Karpas-422 (cell line): ENCODE results near the gene RAI14. TPM values are rescaled to one million over a fixed set of nuclear protein-coding genes. Genes with fewer than 3 reads are reported as not detected.

ENCODE experiments used
- DNase-seq: peaks from one replicate; pipeline ENCODE4 v3.0.0-alpha.2; 2015
- H2AFZ ChIP-seq: fragments of 200-600 bp; sonication (generic); 2 replicates; pipeline ENCODE4 v1.6.1; 2014; ENCODE audit warnings: antibody characterized with exemption, low read length, mixed read lengths
- H3K27ac ChIP-seq: fragments of 200-600 bp; sonication (generic); 2 replicates; pipeline ENCODE4 v1.5.1; 2014; ENCODE audit warnings: mild to moderate bottlenecking, low read length, moderate library complexity
- H3K27me3 ChIP-seq: fragments of 200-600 bp; sonication (generic); 2 replicates; pipeline ENCODE4 v1.6.1; 2014; ENCODE audit warnings: low read length, mixed read lengths
- H3K36me3 ChIP-seq: fragments of 200-600 bp; sonication (generic); 2 replicates; pipeline ENCODE4 v1.6.1; 2014; ENCODE audit warnings: low read length, mixed read lengths; ENCODE audit not compliant: insufficient read depth
- H3K4me1 ChIP-seq: fragments of 200-600 bp; sonication (generic); 2 replicates; pipeline ENCODE4 v1.6.1; 2014; ENCODE audit warnings: mild to moderate bottlenecking, low read length, mixed read lengths
- H3K4me2 ChIP-seq: fragments of 200-600 bp; sonication (generic); 2 replicates; pipeline ENCODE4 v1.6.1; 2014; ENCODE audit warnings: low read length, low read depth, mild to moderate bottlenecking; ENCODE audit not compliant: poor library complexity, severe bottlenecking
- H3K4me3 ChIP-seq: fragments of 200-600 bp; sonication (generic); 2 replicates; pipeline ENCODE4 v1.5.1; 2014; ENCODE audit warnings: mild to moderate bottlenecking, antibody characterized with exemption, low read length, mixed read lengths
- H3K79me2 ChIP-seq: fragments of 200-600 bp; sonication (generic); 2 replicates; pipeline ENCODE4 v1.6.1; 2014; ENCODE audit warnings: mild to moderate bottlenecking, low read length, mixed read lengths
- H3K9ac ChIP-seq: fragments of 200-600 bp; sonication (generic); 2 replicates; pipeline ENCODE4 v1.6.0; 2014; ENCODE audit warnings: low read length
- H3K9me2 ChIP-seq: fragments of 200-600 bp; sonication (generic), shearing (Covaris generic); replicated peaks from 2 replicates; pipeline ENCODE4 v1.6.0; 2014; ENCODE audit warnings: mild to moderate bottlenecking, low read length, moderate library complexity; ENCODE audit not compliant: insufficient read depth
- H3K9me3 ChIP-seq: fragments of 300-700, 200-600 bp; sonication (generic); 2 replicates; pipeline ENCODE4 v1.6.1; 2014; ENCODE audit warnings: low read length, mixed read lengths
- H4K20me1 ChIP-seq: fragments of 200-600 bp; sonication (generic); 2 replicates; pipeline ENCODE4 v1.6.1; 2014; ENCODE audit warnings: mild to moderate bottlenecking, antibody characterized with exemption, low read length, low read depth; ENCODE audit not compliant: insufficient read depth
- total RNA-seq: library from RNA; depleted of rRNA; stranded (reverse); fragments of >200 nt; shearing (Covaris generic); gene quantifications from 2 replicates; pipeline ENCODE4 v1.2.3, GENCODE V29; 2014; ENCODE audit warnings: low replicate concordance

Gene RAI14
- total RNA-seq, 1 experiment from 2014 or later, result not detected

GRCh38 chr5:34627794-34628193 lies 28.3 kb upstream of the RAI14 start:
- Histone ChIP-seq H3K9me3 (no peaks in the 10 kb centered on the region), H3K4me1 (no peaks in the 10 kb centered on the region), H3K9ac (no peak overlapping the region), H2AFZ (no peak overlapping the region), H3K79me2 (no peaks in the 10 kb centered on the region), H3K4me3 (no peak overlapping the region), H3K4me2 (no peak overlapping the region), H3K27me3 (no peaks in the 10 kb centered on the region), H3K27ac (no peak overlapping the region), H4K20me1 (no peaks in the 10 kb centered on the region), H3K9me2 (no peaks in the 10 kb centered on the region), H3K36me3 (no peaks in the 10 kb centered on the region)
- no peak for DNase-seq

GRCh38 chr5:34628373-34628772 lies 27.8 kb upstream of the RAI14 start:
- H3K79me2 ChIP-seq, result no peaks in the 10 kb centered on the region
- no peaks in the 10 kb centered on the region for H3K9me2 ChIP-seq
- no peak overlapping the region for H3K4me2 ChIP-seq
- no peaks in the 10 kb centered on the region for H3K4me1 ChIP-seq
- H3K9ac ChIP-seq, result no peak overlapping the region
- no peaks in the 10 kb centered on the region for H3K36me3 ChIP-seq
- H3K27me3 ChIP-seq, result no peaks in the 10 kb centered on the region
- H3K9me3 ChIP-seq, result no peaks in the 10 kb centered on the region
- H3K27ac ChIP-seq, result no peak overlapping the region
- H2AFZ ChIP-seq, result no peak overlapping the region
- DNase-seq, result no peak
- H4K20me1 ChIP-seq, result no peaks in the 10 kb centered on the region
- H3K4me3 ChIP-seq, result no peak overlapping the region

- Histone ChIP-seq H3K4me1 (no peaks in the 10 kb centered on the region), H3K27ac (no peak overlapping the region), H3K4me3 (no peak overlapping the region), H4K20me1 (no peaks in the 10 kb centered on the region), H3K36me3 (no peaks in the 10 kb centered on the region), H2AFZ (no peak overlapping the region), H3K27me3 (no peaks in the 10 kb centered on the region), H3K4me2 (no peak overlapping the region), H3K9me3 (no peaks in the 10 kb centered on the region), H3K9me2 (no peaks in the 10 kb centered on the region), H3K9ac (no peak overlapping the region), H3K79me2 (no peaks in the 10 kb centered on the region)
- no peak for DNase-seq
Measured at GRCh38 chr5:34630596-34630995, 25.5 kb upstream of the RAI14 start.

GRCh38 chr5:34632807-34633422 lies 23.2 kb upstream of the RAI14 start:
- H3K9ac ChIP-seq, result no peak overlapping the region
- H3K4me2 ChIP-seq, result no peak overlapping the region
- no peaks in the 10 kb centered on the region for H3K27me3 ChIP-seq
- no peak overlapping the region for H3K27ac ChIP-seq
- H3K79me2 ChIP-seq, result no peaks in the 10 kb centered on the region
- H3K4me1 ChIP-seq, result no peaks in the 10 kb centered on the region
- no peak overlapping the region for H2AFZ ChIP-seq
- H3K9me3 ChIP-seq, result no peaks in the 10 kb centered on the region
- H3K4me3 ChIP-seq, result no peak overlapping the region
- no peak for DNase-seq
- no peaks in the 10 kb centered on the region for H3K36me3 ChIP-seq
- no peaks in the 10 kb centered on the region for H3K9me2 ChIP-seq
- no peaks in the 10 kb centered on the region for H4K20me1 ChIP-seq

GRCh38 chr5:34639852-34640626 lies 16.1 kb upstream of the RAI14 start:
- no peak overlapping the region for H3K9ac ChIP-seq
- no peak for DNase-seq
- H3K27ac ChIP-seq, result no peak overlapping the region
- no peaks in the 10 kb centered on the region for H3K79me2 ChIP-seq
- H3K27me3 ChIP-seq, result no peaks in the 10 kb centered on the region
- H2AFZ ChIP-seq, result no peak overlapping the region
- H3K9me3 ChIP-seq, result no peaks in the 10 kb centered on the region
- H3K4me2 ChIP-seq, result no peak overlapping the region
- no peak overlapping the region for H3K4me3 ChIP-seq
- no peaks in the 10 kb centered on the region for H3K36me3 ChIP-seq
- H4K20me1 ChIP-seq, result no peaks in the 10 kb centered on the region
- no peaks in the 10 kb centered on the region for H3K9me2 ChIP-seq
- no peaks in the 10 kb centered on the region for H3K4me1 ChIP-seq

- Histone ChIP-seq H3K27ac (no peak overlapping the region), H3K4me3 (no peak overlapping the region), H3K9me3 (no peaks in the 10 kb centered on the region), H3K4me2 (no peak overlapping the region), H3K79me2 (no peaks in the 10 kb centered on the region), H3K36me3 (no peaks in the 10 kb centered on the region), H2AFZ (no peak overlapping the region), H3K27me3 (no peaks in the 10 kb centered on the region), H3K9me2 (no peaks in the 10 kb centered on the region), H4K20me1 (no peaks in the 10 kb centered on the region), H3K9ac (no peak overlapping the region), H3K4me1 (no peaks in the 10 kb centered on the region)
- DNase-seq, result no peak
Measured at GRCh38 chr5:34648039-34648839, 7.9 kb upstream of the RAI14 start.

GRCh38 chr5:34648840-34649158 lies 7.3 kb upstream of the RAI14 start:
- no peaks in the 10 kb centered on the region for H3K4me1 ChIP-seq
- no peak overlapping the region for H3K4me3 ChIP-seq
- no peaks in the 10 kb centered on the region for H3K27me3 ChIP-seq
- H3K9me2 ChIP-seq, result no peaks in the 10 kb centered on the region
- no peak overlapping the region for H3K9ac ChIP-seq
- H2AFZ ChIP-seq, result no peak overlapping the region
- no peak for DNase-seq
- no peaks in the 10 kb centered on the region for H4K20me1 ChIP-seq
- no peaks in the 10 kb centered on the region for H3K36me3 ChIP-seq
- no peak overlapping the region for H3K27ac ChIP-seq
- no peaks in the 10 kb centered on the region for H3K9me3 ChIP-seq
- no peaks in the 10 kb centered on the region for H3K79me2 ChIP-seq
- H3K4me2 ChIP-seq, result no peak overlapping the region

- Histone ChIP-seq H2AFZ (no peak overlapping the region), H3K9ac (no peak overlapping the region), H4K20me1 (no peaks in the 10 kb centered on the region), H3K79me2 (no peaks in the 10 kb centered on the region), H3K27me3 (no peaks in the 10 kb centered on the region), H3K9me3 (no peaks in the 10 kb centered on the region), H3K4me3 (no peak overlapping the region), H3K4me1 (no peaks in the 10 kb centered on the region), H3K9me2 (no peaks in the 10 kb centered on the region), H3K4me2 (no peak overlapping the region), H3K36me3 (no peaks in the 10 kb centered on the region), H3K27ac (no peak overlapping the region)
- no peak for DNase-seq
Measured at GRCh38 chr5:34651791-34652190, 4.3 kb upstream of the RAI14 start.
